K562 (cell line): Measurements from ENCODE around the gene DLX2. TPM values are rescaled to one million over a fixed set of nuclear protein-coding genes. Genes with fewer than 3 reads are reported as not detected.

Experiments
- ATF7 ChIP-seq: fragments of 450-650 bp; IDR thresholded peaks from 2 replicates; pipeline ENCODE4 v1.7.1; 2014; ENCODE audit warnings: mild to moderate bottlenecking, moderate library complexity
- E2F3 ChIP-seq: fragments of 250-450 bp; sonication (Bioruptor Pico); IDR thresholded peaks from 2 replicates; pipeline ENCODE4 v1.4.0; 2020; ENCODE audit warnings: mild to moderate bottlenecking
- FOXJ2 ChIP-seq: fragments of 200-800 bp; sonication (Bioruptor generic); IDR thresholded peaks from 2 replicates; pipeline ENCODE4 v1.6.1; 2016; ENCODE audit warnings: missing genetic modification characterization, missing compliant biosample characterization
- NBN ChIP-seq: fragments of 450-650 bp; IDR thresholded peaks from 2 replicates; pipeline ENCODE4 v1.6.1; 2016; ENCODE audit warnings: low read depth, mild to moderate bottlenecking
- PML ChIP-seq: IDR thresholded peaks from 2 replicates; pipeline ENCODE4 v1.6.1; 2012; ENCODE audit warnings: low read length, inconsistent platforms
- POLR3G ChIP-seq: IDR thresholded peaks from 2 replicates; pipeline ENCODE4 v1.6.1; 2011; ENCODE audit not compliant: insufficient read length, insufficient replicate concordance; ENCODE audit errors: extremely low read depth
- ZNF3 ChIP-seq: fragments of 250-450 bp; sonication (Bioruptor Pico); IDR thresholded peaks from 2 replicates; pipeline ENCODE4 v1.5.0; 2021; ENCODE audit warnings: mild to moderate bottlenecking, moderate library complexity
- ZNF668 ChIP-seq: fragments of 250-450 bp; sonication (Bioruptor Pico); IDR thresholded peaks from 2 replicates; pipeline ENCODE4 v1.8.0; 2022; ENCODE audit warnings: mild to moderate bottlenecking, inconsistent platforms
- ZNF76 ChIP-seq: fragments of 250-450 bp; sonication (Bioruptor Pico); IDR thresholded peaks from 2 replicates; pipeline ENCODE4 v1.4.0; 2020; ENCODE audit warnings: mild to moderate bottlenecking, moderate library complexity, borderline replicate concordance
- ZZZ3 ChIP-seq: fragments of 450-650 bp; IDR thresholded peaks from 2 replicates; pipeline ENCODE4 v1.6.1; 2016; ENCODE audit warnings: antibody characterized with exemption, mild to moderate bottlenecking, moderate library complexity
- polyA plus RNA-seq, 8 experiments: library from polyadenylated mRNA; depleted of rRNA in 4 of 8; stranded (reverse) in 5 of 8; unstranded in 3 of 8; fragments of >200 nt; fragmentation: Nextera tagmentation in 2 of 8; fragmentation: Illumina TruSeq in 1 of 8; extraction: Ambion mirVana in 2 of 8; extraction: Trizol in 1 of 8; gene quantifications; 2 replicates each; pipeline versions ENCODE4 v1.2.1 to v1.2.3, GENCODE V29; 2011 to 2014; ENCODE audit warnings: inconsistent platforms in 1 of 8, missing spikeins in 1 of 8
- total RNA-seq, 7 experiments: library from RNA; depleted of rRNA in 6 of 7; stranded (reverse); fragments of >200 nt in 6 of 7; fragmentation: Illumina TruSeq in 2 of 7; extraction: Trizol in 2 of 7; gene quantifications; 2 replicates each; pipeline versions ENCODE4 v1.2.1 to v1.2.3, GENCODE V29; 2011 to 2021; ENCODE audit warnings: low replicate concordance in 1 of 7
- TF ChIP-seq, protein P1 (sequence below): fragments of 450-650 bp; IDR thresholded peaks from 2 replicates; pipeline ENCODE4 v1.6.1; 2018; ENCODE audit not compliant: partially characterized antibody
- TF ChIP-seq, protein P2 (sequence below): fragments of 250-450 bp; sonication (Bioruptor Pico); IDR thresholded peaks from 2 replicates; pipeline ENCODE4 v1.4.0; 2020; ENCODE audit warnings: mild to moderate bottlenecking, moderate library complexity
- TF ChIP-seq, protein P3 (sequence below): fragments of 200-800 bp; sonication (Bioruptor generic); IDR thresholded peaks from 2 replicates; pipeline ENCODE4 v1.6.1; 2017; ENCODE audit warnings: missing genetic modification characterization, missing compliant biosample characterization
- TF ChIP-seq, protein P4 (sequence below), 2 experiments: fragments of 450-650 bp; conservative IDR thresholded peaks; 2 replicates each; pipeline ENCODE4 v1.6.1; 2017; ENCODE audit warnings: mild to moderate bottlenecking in 2 of 2, moderate library complexity in 2 of 2
- TF ChIP-seq, protein P5 (sequence below): IDR thresholded peaks from 2 replicates; pipeline ENCODE4 v1.6.1; 2016; ENCODE audit warnings: missing genetic modification characterization, missing compliant biosample characterization

The DLX2 gene
- total and polyA plus RNA-seq, 9 of the 15 experiments (the other 6 are each of a cell fraction or from before 2014, with no cell fraction given), result 0.14 to 4.3 (median 0.86) TPM

DNA sequence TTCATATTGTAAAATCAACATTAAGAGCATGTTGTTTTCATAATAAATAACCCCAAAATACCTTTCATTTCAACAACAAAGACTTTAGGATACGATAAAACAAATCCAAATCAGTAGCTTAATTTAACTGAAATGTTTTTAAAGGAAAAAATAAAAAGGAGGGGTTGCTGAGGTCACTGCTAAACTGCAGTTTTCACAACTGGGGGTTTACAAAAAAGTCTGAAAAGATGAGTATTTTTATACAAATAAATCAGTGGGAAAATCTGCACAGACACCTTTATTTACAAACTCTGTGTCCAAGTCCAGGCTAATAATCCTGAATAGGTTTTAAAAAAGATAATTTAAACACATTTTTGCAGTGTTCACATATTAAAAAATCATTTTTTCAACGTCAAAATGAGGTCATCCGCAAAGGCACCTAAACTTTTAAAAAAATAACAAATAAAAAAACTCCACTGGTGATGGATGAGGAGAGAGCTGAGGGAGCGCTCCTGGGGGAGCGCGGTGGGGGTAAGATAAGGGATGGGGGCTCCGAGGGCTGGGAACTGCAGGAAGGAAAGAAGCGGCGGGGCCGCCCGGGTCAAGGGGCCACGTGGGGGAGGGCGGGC lies 3.1 kb downstream of the DLX2 start (continued):
- TF ChIP-seq, protein P1, sequence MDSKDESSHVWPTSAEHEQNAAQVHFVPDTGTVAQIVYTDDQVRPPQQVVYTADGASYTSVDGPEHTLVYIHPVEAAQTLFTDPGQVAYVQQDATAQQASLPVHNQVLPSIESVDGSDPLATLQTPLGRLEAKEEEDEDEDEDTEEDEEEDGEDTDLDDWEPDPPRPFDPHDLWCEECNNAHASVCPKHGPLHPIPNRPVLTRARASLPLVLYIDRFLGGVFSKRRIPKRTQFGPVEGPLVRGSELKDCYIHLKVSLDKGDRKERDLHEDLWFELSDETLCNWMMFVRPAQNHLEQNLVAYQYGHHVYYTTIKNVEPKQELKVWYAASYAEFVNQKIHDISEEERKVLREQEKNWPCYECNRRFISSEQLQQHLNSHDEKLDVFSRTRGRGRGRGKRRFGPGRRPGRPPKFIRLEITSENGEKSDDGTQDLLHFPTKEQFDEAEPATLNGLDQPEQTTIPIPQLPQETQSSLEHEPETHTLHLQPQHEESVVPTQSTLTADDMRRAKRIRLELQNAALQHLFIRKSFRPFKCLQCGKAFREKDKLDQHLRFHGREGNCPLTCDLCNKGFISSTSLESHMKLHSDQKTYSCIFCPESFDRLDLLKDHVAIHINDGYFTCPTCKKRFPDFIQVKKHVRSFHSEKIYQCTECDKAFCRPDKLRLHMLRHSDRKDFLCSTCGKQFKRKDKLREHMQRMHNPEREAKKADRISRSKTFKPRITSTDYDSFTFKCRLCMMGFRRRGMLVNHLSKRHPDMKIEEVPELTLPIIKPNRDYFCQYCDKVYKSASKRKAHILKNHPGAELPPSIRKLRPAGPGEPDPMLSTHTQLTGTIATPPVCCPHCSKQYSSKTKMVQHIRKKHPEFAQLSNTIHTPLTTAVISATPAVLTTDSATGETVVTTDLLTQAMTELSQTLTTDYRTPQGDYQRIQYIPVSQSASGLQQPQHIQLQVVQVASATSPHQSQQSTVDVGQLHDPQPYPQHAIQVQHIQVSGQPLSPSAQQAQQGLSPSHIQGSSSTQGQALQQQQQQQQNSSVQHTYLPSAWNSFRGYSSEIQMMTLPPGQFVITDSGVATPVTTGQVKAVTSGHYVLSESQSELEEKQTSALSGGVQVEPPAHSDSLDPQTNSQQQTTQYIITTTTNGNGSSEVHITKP, result no peak
- TF ChIP-seq POLR3G, result no peak
- no peak for TF ChIP-seq ZNF668
- TF ChIP-seq, protein P2, sequence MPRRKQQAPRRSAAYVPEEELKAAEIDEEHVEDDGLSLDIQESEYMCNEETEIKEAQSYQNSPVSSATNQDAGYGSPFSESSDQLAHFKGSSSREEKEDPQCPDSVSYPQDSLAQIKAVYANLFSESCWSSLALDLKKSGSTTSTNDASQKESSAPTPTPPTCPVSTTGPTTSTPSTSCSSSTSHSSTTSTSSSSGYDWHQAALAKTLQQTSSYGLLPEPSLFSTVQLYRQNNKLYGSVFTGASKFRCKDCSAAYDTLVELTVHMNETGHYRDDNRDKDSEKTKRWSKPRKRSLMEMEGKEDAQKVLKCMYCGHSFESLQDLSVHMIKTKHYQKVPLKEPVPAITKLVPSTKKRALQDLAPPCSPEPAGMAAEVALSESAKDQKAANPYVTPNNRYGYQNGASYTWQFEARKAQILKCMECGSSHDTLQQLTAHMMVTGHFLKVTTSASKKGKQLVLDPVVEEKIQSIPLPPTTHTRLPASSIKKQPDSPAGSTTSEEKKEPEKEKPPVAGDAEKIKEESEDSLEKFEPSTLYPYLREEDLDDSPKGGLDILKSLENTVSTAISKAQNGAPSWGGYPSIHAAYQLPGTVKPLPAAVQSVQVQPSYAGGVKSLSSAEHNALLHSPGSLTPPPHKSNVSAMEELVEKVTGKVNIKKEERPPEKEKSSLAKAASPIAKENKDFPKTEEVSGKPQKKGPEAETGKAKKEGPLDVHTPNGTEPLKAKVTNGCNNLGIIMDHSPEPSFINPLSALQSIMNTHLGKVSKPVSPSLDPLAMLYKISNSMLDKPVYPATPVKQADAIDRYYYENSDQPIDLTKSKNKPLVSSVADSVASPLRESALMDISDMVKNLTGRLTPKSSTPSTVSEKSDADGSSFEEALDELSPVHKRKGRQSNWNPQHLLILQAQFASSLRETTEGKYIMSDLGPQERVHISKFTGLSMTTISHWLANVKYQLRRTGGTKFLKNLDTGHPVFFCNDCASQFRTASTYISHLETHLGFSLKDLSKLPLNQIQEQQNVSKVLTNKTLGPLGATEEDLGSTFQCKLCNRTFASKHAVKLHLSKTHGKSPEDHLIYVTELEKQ, result no peak
- TF ChIP-seq ATF7, result no peak
- TF ChIP-seq E2F3, result no peak
- TF ChIP-seq, protein P3, sequence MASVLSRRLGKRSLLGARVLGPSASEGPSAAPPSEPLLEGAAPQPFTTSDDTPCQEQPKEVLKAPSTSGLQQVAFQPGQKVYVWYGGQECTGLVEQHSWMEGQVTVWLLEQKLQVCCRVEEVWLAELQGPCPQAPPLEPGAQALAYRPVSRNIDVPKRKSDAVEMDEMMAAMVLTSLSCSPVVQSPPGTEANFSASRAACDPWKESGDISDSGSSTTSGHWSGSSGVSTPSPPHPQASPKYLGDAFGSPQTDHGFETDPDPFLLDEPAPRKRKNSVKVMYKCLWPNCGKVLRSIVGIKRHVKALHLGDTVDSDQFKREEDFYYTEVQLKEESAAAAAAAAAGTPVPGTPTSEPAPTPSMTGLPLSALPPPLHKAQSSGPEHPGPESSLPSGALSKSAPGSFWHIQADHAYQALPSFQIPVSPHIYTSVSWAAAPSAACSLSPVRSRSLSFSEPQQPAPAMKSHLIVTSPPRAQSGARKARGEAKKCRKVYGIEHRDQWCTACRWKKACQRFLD (CRISPR knock-in tag), result 0 out of 2 replicates have a peak, but pooled peaks have one; percentile 10
- TF ChIP-seq NBN, result peak; percentile 15; the same call in 1 of the 2 replicates
- TF ChIP-seq PML, result 0 out of 2 replicates have a peak, but pooled peaks have one; percentile 9
- TF ChIP-seq, protein P4, sequence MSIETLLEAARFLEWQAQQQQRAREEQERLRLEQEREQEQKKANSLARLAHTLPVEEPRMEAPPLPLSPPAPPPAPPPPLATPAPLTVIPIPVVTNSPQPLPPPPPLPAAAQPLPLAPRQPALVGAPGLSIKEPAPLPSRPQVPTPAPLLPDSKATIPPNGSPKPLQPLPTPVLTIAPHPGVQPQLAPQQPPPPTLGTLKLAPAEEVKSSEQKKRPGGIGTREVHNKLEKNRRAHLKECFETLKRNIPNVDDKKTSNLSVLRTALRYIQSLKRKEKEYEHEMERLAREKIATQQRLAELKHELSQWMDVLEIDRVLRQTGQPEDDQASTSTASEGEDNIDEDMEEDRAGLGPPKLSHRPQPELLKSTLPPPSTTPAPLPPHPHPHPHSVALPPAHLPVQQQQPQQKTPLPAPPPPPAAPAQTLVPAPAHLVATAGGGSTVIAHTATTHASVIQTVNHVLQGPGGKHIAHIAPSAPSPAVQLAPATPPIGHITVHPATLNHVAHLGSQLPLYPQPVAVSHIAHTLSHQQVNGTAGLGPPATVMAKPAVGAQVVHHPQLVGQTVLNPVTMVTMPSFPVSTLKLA (conservative IDR thresholded peaks at IDR 0.05), result peak in 1 of 2 experiments; percentile 11; a peak in 1 of 4 replicates
- TF ChIP-seq FOXJ2 (tag), result peak; percentile 18; the same call in 1 of the 2 replicates
- TF ChIP-seq ZNF3 (CRISPR knock-in tag), result no peak
- TF ChIP-seq, protein P5, sequence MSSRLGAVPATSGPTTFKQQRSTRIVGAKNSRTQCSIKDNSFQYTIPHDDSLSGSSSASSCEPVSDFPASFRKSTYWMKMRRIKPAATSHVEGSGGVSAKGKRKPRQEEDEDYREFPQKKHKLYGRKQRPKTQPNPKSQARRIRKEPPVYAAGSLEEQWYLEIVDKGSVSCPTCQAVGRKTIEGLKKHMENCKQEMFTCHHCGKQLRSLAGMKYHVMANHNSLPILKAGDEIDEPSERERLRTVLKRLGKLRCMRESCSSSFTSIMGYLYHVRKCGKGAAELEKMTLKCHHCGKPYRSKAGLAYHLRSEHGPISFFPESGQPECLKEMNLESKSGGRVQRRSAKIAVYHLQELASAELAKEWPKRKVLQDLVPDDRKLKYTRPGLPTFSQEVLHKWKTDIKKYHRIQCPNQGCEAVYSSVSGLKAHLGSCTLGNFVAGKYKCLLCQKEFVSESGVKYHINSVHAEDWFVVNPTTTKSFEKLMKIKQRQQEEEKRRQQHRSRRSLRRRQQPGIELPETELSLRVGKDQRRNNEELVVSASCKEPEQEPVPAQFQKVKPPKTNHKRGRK (tag), result peak; percentile 88
- TF ChIP-seq ZNF76 (CRISPR knock-in tag), result no peak
- no peak for TF ChIP-seq ZZZ3
